H1 (cell line): ENCODE data around the gene PDLIM4. TPM values are rescaled to one million over a fixed set of nuclear protein-coding genes. Genes with fewer than 3 reads are reported as not detected.

Experiments used
- RXRA ChIP-seq: IDR thresholded peaks from 2 replicates; pipeline ENCODE4 v1.6.1; 2011; ENCODE audit warnings: low read depth, mild to moderate bottlenecking, low read length, moderate library complexity; ENCODE audit not compliant: insufficient read depth
- polyA plus RNA-seq, 7 experiments: library from polyadenylated mRNA; depleted of rRNA in 3 of 7; stranded (reverse) in 5 of 7; unstranded in 2 of 7; fragments of >200 nt in 5 of 7; fragments of 200-250 nt in 2 of 7; gene quantifications; 1 replicate in 5 of 7; 2 replicates in 1 of 7; 4 replicates in 1 of 7; pipeline versions ENCODE4 v1.2.1 to v1.2.3, GENCODE V29; 2011 to 2013; ENCODE audit warnings: missing spikeins in 2 of 7, mixed read lengths in 2 of 7
- total RNA-seq: library from RNA; stranded (reverse); fragmentation: NEBNext Ultra II Directional; extraction: Animal tissue kit (Norgen Biotek cat#: 25700); gene quantifications from 2 replicates; pipeline ENCODE4 v1.2.1, GENCODE V29; 2021
- TF ChIP-seq, protein P1 (sequence below): IDR thresholded peaks from 2 replicates; pipeline ENCODE4 v1.6.1; 2011; ENCODE audit warnings: low read depth, mild to moderate bottlenecking, low read length; ENCODE audit not compliant: insufficient read depth

Gene PDLIM4
- total and polyA plus RNA-seq, 2 of the 8 experiments (the other 6 are each of a cell fraction or from before 2014, with no cell fraction given) = 10.7 to 29.1 TPM

DNA sequence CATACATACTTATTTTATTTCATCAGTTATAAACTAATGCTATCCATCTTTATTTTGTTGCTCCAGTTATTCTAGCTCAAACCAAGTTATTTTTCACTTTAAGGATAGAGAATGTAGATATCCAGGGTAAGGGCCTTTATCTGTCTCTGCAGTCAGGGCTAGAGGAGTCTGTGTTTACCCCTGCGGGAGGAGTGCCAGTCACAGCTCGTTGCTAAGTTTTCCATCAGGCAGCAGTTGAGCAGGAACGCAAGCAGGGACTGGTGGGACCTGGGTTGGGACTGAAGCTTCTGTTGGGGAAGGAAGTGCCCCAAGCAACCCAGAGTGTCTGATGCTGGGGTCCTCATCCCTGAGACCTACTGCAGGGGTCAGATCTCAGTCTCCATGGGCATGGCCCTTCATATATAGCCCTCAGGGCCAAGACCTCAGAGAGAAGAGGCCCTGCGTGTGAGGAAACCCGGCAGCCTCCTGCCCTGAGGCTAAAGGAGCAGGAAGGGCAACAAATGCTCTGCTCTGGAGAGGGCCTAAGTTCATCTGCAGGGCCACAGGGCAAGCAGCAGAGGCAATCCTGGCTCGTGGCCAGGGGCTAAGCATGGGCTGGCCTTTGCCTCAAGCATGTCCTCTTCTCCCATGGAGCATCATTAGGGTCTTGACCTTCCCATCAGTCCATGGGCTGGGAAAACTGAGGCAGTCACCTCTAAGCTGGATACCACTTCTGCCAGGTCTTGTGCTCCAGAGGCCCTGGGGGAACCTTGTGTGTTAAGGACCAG lies 43.3 kb downstream of the PDLIM4 start (continued):
- TF ChIP-seq, protein P1, sequence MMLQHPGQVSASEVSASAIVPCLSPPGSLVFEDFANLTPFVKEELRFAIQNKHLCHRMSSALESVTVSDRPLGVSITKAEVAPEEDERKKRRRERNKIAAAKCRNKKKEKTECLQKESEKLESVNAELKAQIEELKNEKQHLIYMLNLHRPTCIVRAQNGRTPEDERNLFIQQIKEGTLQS = no peak
- TF ChIP-seq RXRA = no peak
- TF ChIP-seq, all 59 proteins: peak for 0
